A549 (cell line): ENCODE data around the gene CABP4. TPM values are rescaled to one million over a fixed set of nuclear protein-coding genes. Genes with fewer than 3 reads are reported as not detected.
A peak's percentile ranks its signal among the peaks of the same experiment; 100 is the strongest.

Source experiments
- ATAC-seq, 2 experiments: fragments of 200-7000 bp in 1 of 2; fragments of >200 bp in 1 of 2; cut with Nextera tagmentation in 1 of 2; cut with Tn5 transposase in 1 of 2; 3 replicates each; pipeline versions ENCODE4 v1.8.0 to v1.9.1; 2018 to 2020; ENCODE audit warnings: mild to moderate bottlenecking in 1 of 2, moderate library complexity in 1 of 2
- CTCF ChIA-PET: fragments of 300-600 bp; sonication (Branson Sonifier 250); formaldehyde crosslinking; extraction: SDS; loops from one replicate; lab custom pipeline; 2021; ENCODE audit warnings: antibody characterized with exemption, inconsistent platforms; lab: Yijun Ruan, JAX
- POLR2A ChIA-PET: fragments of 350-600 bp; formaldehyde crosslinking; extraction: SDS; loops from one replicate; lab custom pipeline; 2021; ENCODE audit warnings: antibody characterized with exemption, inconsistent platforms; lab: Yijun Ruan, JAX
- DNase-seq, 2 experiments: peaks; one replicate each; pipeline versions ENCODE4 v3.0.0 to v3.0.0-alpha.2; 2011 to 2016; ENCODE audit warnings: low read depth in 1 of 2, low spot score in 1 of 2
- FAIRE-seq: peaks from 2 replicates; lab custom pipeline; 2011; peaks lifted over from hg19 to GRCh38; lab: Jason Lieb, UNC
- H3K27ac ChIP-seq, 2 experiments: fragments of >200 bp; sonication (Bioruptor Twin); formaldehyde crosslinking; 3 replicates each; pipeline ENCODE4 v1.5.1; 2016 to 2017
- H3K4me1 ChIP-seq: fragments of >200 bp; sonication (Bioruptor Twin); formaldehyde crosslinking; 3 replicates; pipeline ENCODE4 v1.6.1; 2016
- H3K4me2 ChIP-seq: fragments of >200 bp; sonication (Bioruptor Twin); formaldehyde crosslinking; 3 replicates; pipeline ENCODE4 v1.6.1; 2016
- H3K4me3 ChIP-seq: fragments of >200 bp; sonication (Bioruptor Twin); formaldehyde crosslinking; 3 replicates; pipeline ENCODE4 v1.5.1; 2016
- H3K9me3 ChIP-seq: fragments of >200 bp; sonication (Bioruptor Twin); formaldehyde crosslinking; 3 replicates; pipeline ENCODE4 v1.6.1; 2016
- ATOH8 ChIP-seq: fragments of 250-450 bp; sonication (Bioruptor Pico); IDR thresholded peaks from 2 replicates; pipeline ENCODE4 v1.5.0; 2020; ENCODE audit warnings: low read depth, mild to moderate bottlenecking, moderate library complexity
- BHLHE40 ChIP-seq: IDR thresholded peaks from 2 replicates; pipeline ENCODE4 v1.6.1; 2012; ENCODE audit warnings: low read depth, low read length, inconsistent platforms
- CEBPB ChIP-seq, 2 experiments: fragments of >200 bp in 1 of 2; sonication (Bioruptor Twin) in 1 of 2; formaldehyde crosslinking in 1 of 2; IDR thresholded peaks; 2 replicates each; pipeline ENCODE4 v1.6.1; 2012 to 2016
- E2F6 ChIP-seq: IDR thresholded peaks from 2 replicates; pipeline ENCODE4 v1.6.1; 2012; ENCODE audit warnings: low read depth, borderline replicate concordance
- EHF ChIP-seq: fragments of 250-450 bp; sonication (Bioruptor Pico); IDR thresholded peaks from 2 replicates; pipeline ENCODE4 v1.5.0; 2020; ENCODE audit warnings: mild to moderate bottlenecking
- ELK1 ChIP-seq: fragments of 150-350 bp; IDR thresholded peaks from 2 replicates; pipeline ENCODE4 v1.6.1; 2014; ENCODE audit warnings: low read depth, mild to moderate bottlenecking, low read length
- EP300 ChIP-seq, 2 experiments: fragments of >200 bp; sonication (Bioruptor Twin); formaldehyde crosslinking; IDR thresholded peaks; 2 replicates in 1 of 2; 3 replicates in 1 of 2; pipeline ENCODE4 v1.6.1; 2016 to 2017
- FOSL2 ChIP-seq, 2 experiments: fragments of 450-650 bp in 1 of 2; fragments of >200 bp in 1 of 2; sonication (Bioruptor Twin) in 1 of 2; formaldehyde crosslinking; IDR thresholded peaks; 2 replicates each; pipeline versions ENCODE4 v1.5.0 to v1.6.1; 2016 to 2020; ENCODE audit warnings: mild to moderate bottlenecking in 1 of 2, moderate library complexity in 1 of 2
- HDAC2 ChIP-seq: fragments of 200-600 bp; sonication (generic); IDR thresholded peaks from 2 replicates; pipeline ENCODE4 v1.6.1; 2016
- HES2 ChIP-seq: fragments of >200 bp; sonication (Bioruptor Twin); formaldehyde crosslinking; IDR thresholded peaks from 2 replicates; pipeline ENCODE4 v1.6.1; 2016
- HOXB13 ChIP-seq: fragments of 250-450 bp; sonication (Bioruptor Pico); IDR thresholded peaks from 2 replicates; pipeline ENCODE4 v1.5.0; 2020; ENCODE audit warnings: low read depth, mild to moderate bottlenecking, moderate library complexity
- HOXB5 ChIP-seq: fragments of 250-450 bp; sonication (Bioruptor Pico); IDR thresholded peaks from 2 replicates; pipeline ENCODE4 v1.5.0; 2020; ENCODE audit warnings: mild to moderate bottlenecking, moderate library complexity
- JUN ChIP-seq, 2 experiments: fragments of >200 bp; sonication (Bioruptor Twin); formaldehyde crosslinking; IDR thresholded peaks; 2 replicates in 1 of 2; 3 replicates in 1 of 2; pipeline ENCODE4 v1.6.1; 2016 to 2017
- JUNB ChIP-seq: fragments of >200 bp; sonication (Bioruptor Twin); formaldehyde crosslinking; IDR thresholded peaks from 2 replicates; pipeline ENCODE4 v1.6.1; 2016
- KDM1A ChIP-seq: fragments of 200-600 bp; sonication (generic); IDR thresholded peaks from 2 replicates; pipeline ENCODE4 v1.6.1; 2016; ENCODE audit warnings: low read depth, mild to moderate bottlenecking
- MAFK ChIP-seq: fragments of 450-650 bp; IDR thresholded peaks from 2 replicates; pipeline ENCODE4 v1.6.1; 2014; ENCODE audit not compliant: partially characterized antibody
- MAX ChIP-seq: IDR thresholded peaks from 2 replicates; pipeline ENCODE4 v1.6.1; 2012
- MYC ChIP-seq: IDR thresholded peaks from 2 replicates; pipeline ENCODE4 v1.6.1; 2012; ENCODE audit warnings: mild to moderate bottlenecking, inconsistent platforms, low read length, improper control_type of control experiment, borderline replicate concordance
- NR3C1 ChIP-seq: fragments of >200 bp; sonication (Bioruptor Twin); formaldehyde crosslinking; IDR thresholded peaks from 3 replicates; pipeline ENCODE4 v1.6.1; 2017
- PHF8 ChIP-seq: fragments of 200-600 bp; sonication (generic); IDR thresholded peaks from 2 replicates; pipeline ENCODE4 v1.6.1; 2016; ENCODE audit warnings: low read depth, mild to moderate bottlenecking, antibody characterized with exemption, moderate library complexity, borderline replicate concordance
- POLR2A ChIP-seq: IDR thresholded peaks from 2 replicates; pipeline ENCODE4 v1.6.1; 2012; ENCODE audit warnings: mild to moderate bottlenecking, low read length
- RARB ChIP-seq: fragments of 250-450 bp; sonication (Bioruptor Pico); IDR thresholded peaks from 2 replicates; pipeline ENCODE4 v1.8.0; 2021; ENCODE audit warnings: mild to moderate bottlenecking, moderate library complexity
- RCOR1 ChIP-seq: fragments of 150-350 bp; IDR thresholded peaks from 2 replicates; pipeline ENCODE4 v1.6.1; 2014; ENCODE audit warnings: antibody characterized with exemption, low read length, low read depth
- RFX5 ChIP-seq: fragments of 450-650 bp; IDR thresholded peaks from 2 replicates; pipeline ENCODE4 v1.7.1; 2014; ENCODE audit warnings: antibody characterized with exemption, mild to moderate bottlenecking, moderate library complexity
- SMC3 ChIP-seq: fragments of >200 bp; sonication (Bioruptor Twin); formaldehyde crosslinking; IDR thresholded peaks from 3 replicates; pipeline ENCODE4 v1.6.1; 2018; ENCODE audit warnings: inconsistent platforms
- TFCP2L1 ChIP-seq: fragments of 250-450 bp; sonication (Bioruptor Pico); IDR thresholded peaks from 2 replicates; pipeline ENCODE4 v1.5.0; 2021; ENCODE audit warnings: mild to moderate bottlenecking
- TP53 ChIP-seq: fragments of 250-450 bp; sonication (Bioruptor Pico); IDR thresholded peaks from 2 replicates; pipeline ENCODE4 v1.5.0; 2021; ENCODE audit warnings: mild to moderate bottlenecking, moderate library complexity
- USF2 ChIP-seq: fragments of 450-650 bp; IDR thresholded peaks from 2 replicates; pipeline ENCODE4 v1.6.1; 2014; ENCODE audit warnings: antibody characterized with exemption
- ZFP36 ChIP-seq: fragments of 450-650 bp; IDR thresholded peaks from 2 replicates; pipeline ENCODE4 v1.6.1; 2014; ENCODE audit warnings: borderline replicate concordance; ENCODE audit not compliant: partially characterized antibody
- ZSCAN20 ChIP-seq: fragments of 250-450 bp; sonication (Bioruptor Pico); IDR thresholded peaks from 2 replicates; pipeline ENCODE4 v1.8.0; 2022; ENCODE audit warnings: mild to moderate bottlenecking, moderate library complexity
- WGBS: methylation state at CpG from one replicate; pipeline ENCODE4 v1.1.6; 2017; ENCODE audit errors: missing lambda C conversion rate; 5-methylcytosine and 5-hydroxymethylcytosine counted together
- polyA plus RNA-seq, 4 experiments: library from polyadenylated mRNA; depleted of rRNA in 3 of 4; stranded (reverse); fragments of >200 nt; fragmentation: RNase III in 1 of 4; extraction: RNeasy Plus Mini Kit Qiagen cat#74134 plus additional on column Dnase treatment in 1 of 4; gene quantifications; 2 replicates in 3 of 4; 3 replicates in 1 of 4; pipeline ENCODE4 v1.2.3, GENCODE V29; 2011 to 2017

Gene CABP4
- polyA plus RNA-seq, 2 of the 4 experiments (the other 2 are of a cell fraction), result not detected

- peak overlapping the region; percentile 73 for H3K4me3 ChIP-seq
- FAIRE-seq, result no peak
These were observed 8.7 kb downstream of the CABP4 start for GRCh38 chr11:67463680-67464410.

GRCh38 chr11:67464411-67465188 is 9.4 kb downstream of the CABP4 start:
- H3K4me2 ChIP-seq, result peak overlapping the region; percentile 88
- 5% methylated on average over 24 of the region's 56 CpGs for WGBS
- FAIRE-seq (no peak), ATAC-seq (peak; percentile 72 to 84), DNase-seq (peak; percentile 91 to 92)
- peak overlapping the region; percentile 73 for H3K4me3 ChIP-seq
- ChIA-PET CTCF (interaction anchor here (0.9 to 1.8 kb wide), 3 partner anchors 23 to 119 kb away, joined by 4 read pairs; partner anchors contain the start of gene PPP1CA), POLR2A (interaction anchor here (0.9 to 1.7 kb wide), 4 partner anchors 12 to 63 kb away, joined by 3 to 5 read pairs (median 4); partner anchors contain the start of gene PPP1CA)
- H3K9me3 ChIP-seq, result no peaks in the 10 kb centered on the region
- peak overlapping the region; percentile 95 to 99 for H3K27ac ChIP-seq
- H3K4me1 ChIP-seq, result peaks cover 35% of the 10 kb centered on the region
- no peak for TF ChIP-seq CEBPB (IDR thresholded peaks at IDR 0.05)
- TF ChIP-seq HDAC2, result no peak
- no peak for TF ChIP-seq RCOR1
- no peak for TF ChIP-seq NR3C1
- TF ChIP-seq ELK1, result no peak
- TF ChIP-seq EHF, result no peak
- TF ChIP-seq ZSCAN20 (CRISPR knock-in tag), result no peak
- peak; percentile 57 for TF ChIP-seq POLR2A
- peak; percentile 56; the same call in 1 of the 2 replicates for TF ChIP-seq PHF8
- TF ChIP-seq HES2, result no peak
- TF ChIP-seq USF2, result peak; percentile 86
- TF ChIP-seq SMC3, result no peak
- no peak for TF ChIP-seq BHLHE40
- peak; percentile 88; the same call in 1 of the 2 replicates for TF ChIP-seq E2F6
- TF ChIP-seq RFX5, result no peak
- TF ChIP-seq TP53, result no peak; the same call in 1 of the 2 replicates
- TF ChIP-seq EP300 (IDR thresholded peaks at IDR 0.05), result no peak; a peak in 1 of 5 replicates

More at GRCh38 chr11:67463680-67464410, 8.7 kb downstream of the CABP4 start:
- ChIA-PET CTCF (interaction anchor here (0.7 kb wide), 1 partner anchor 12 kb away, joined by 4 read pairs; no protein-coding TSS in a partner anchor), POLR2A (interaction anchor here (0.7 to 1.0 kb wide), 2 partner anchors 19 to 110 kb away, joined by 3 to 4 read pairs; partner anchors contain the start of genes AIP and POLD4)
- Histone ChIP-seq H3K27ac (peak overlapping the region; percentile 95 to 99), H3K4me1 (peaks cover 34% of the 10 kb centered on the region), H3K4me2 (peak overlapping the region; percentile 88), H3K9me3 (no peaks in the 10 kb centered on the region)
- WGBS, result 59% methylated on average over 9 of the region's 20 CpGs
- peak; percentile 90 to 91 for DNase-seq
- TF ChIP-seq HES2 (no peak), RARB (CRISPR knock-in tag) (no peak), POLR2A (peak; percentile 61), JUN (IDR thresholded peaks at IDR 0.05) (peak in 1 of 2 experiments; percentile 35; a peak in 2 of 5 replicates), MYC (no peak), HOXB5 (CRISPR knock-in tag) (peak; percentile 58), TFCP2L1 (CRISPR knock-in tag) (0 out of 2 replicates have a peak, but pooled peaks have one; percentile 15), EHF (peak; percentile 48; the same call in 1 of the 2 replicates), TP53 (peak; percentile 84; the same call in 1 of the 2 replicates), MAFK (peak; percentile 25), E2F6 (peak; percentile 94), HOXB13 (CRISPR knock-in tag) (no peak), FOSL2 (IDR thresholded peaks at IDR 0.05) (peak; percentile 52; the same call in 1 of the 2 replicates), FOSL2 (CRISPR knock-in tag; IDR thresholded peaks at IDR 0.05) (peak; percentile 97), ZFP36 (no peak), KDM1A (no peak), MAX (peak; percentile 97), JUNB (peak; percentile 32; the same call in 1 of the 2 replicates), ATOH8 (CRISPR knock-in tag) (peak; percentile 58; the same call in 1 of the 2 replicates)
- ATAC-seq, result peak; percentile 78 to 82
